ENCODE data around the gene CRTC1.

Gene CRTC1

GRCh38 chr19:18653853-18654252 lies 29.6 kb upstream of the CRTC1 start:
- DNase-seq (ENCODE audit: low spot score), result no peak

GRCh38 chr19:18654469-18654868 lies 29.0 kb upstream of the CRTC1 start:
- DNase-seq (ENCODE audit: low spot score), result no peak

- DNase-seq (ENCODE audit: low spot score), result no peak
Observed at GRCh38 chr19:18655173-18655844, 28.2 kb upstream of the CRTC1 start.

- DNase-seq (ENCODE audit: low spot score), result no peak
Observed at GRCh38 chr19:18656337-18657086, 27.0 kb upstream of the CRTC1 start.

GRCh38 chr19:18657590-18658365 lies 25.7 kb upstream of the CRTC1 start:
- no peak for DNase-seq (ENCODE audit: low spot score)

- DNase-seq (ENCODE audit: low spot score), result no peak
Observed at GRCh38 chr19:18658366-18658855, 25.1 kb upstream of the CRTC1 start.

- DNase-seq (ENCODE audit: low spot score), result no peak
Observed at GRCh38 chr19:18659281-18660050, 24.0 kb upstream of the CRTC1 start.

GRCh38 chr19:18660051-18660910 lies 23.2 kb upstream of the CRTC1 start:
- DNase-seq (ENCODE audit: low spot score), result no peak

GRCh38 chr19:18660939-18661670 lies 22.4 kb upstream of the CRTC1 start:
- no peak for DNase-seq (ENCODE audit: low spot score)

- no peak for DNase-seq (ENCODE audit: low spot score)
Observed at GRCh38 chr19:18662972-18663732, 20.3 kb upstream of the CRTC1 start.

- DNase-seq (ENCODE audit: low spot score), result no peak
Observed at GRCh38 chr19:18663940-18664530, 19.4 kb upstream of the CRTC1 start.

- no peak for DNase-seq (ENCODE audit: low spot score)
Observed at GRCh38 chr19:18665771-18666202, 17.7 kb upstream of the CRTC1 start.

GRCh38 chr19:18666317-18666716 lies 17.2 kb upstream of the CRTC1 start:
- no peak for DNase-seq (ENCODE audit: low spot score)

GRCh38 chr19:18666784-18667183 lies 16.7 kb upstream of the CRTC1 start:
- DNase-seq (ENCODE audit: low spot score), result no peak

GRCh38 chr19:18667531-18668251 lies 15.8 kb upstream of the CRTC1 start:
- DNase-seq (ENCODE audit: low spot score), result no peak

- DNase-seq (ENCODE audit: low spot score), result no peak
Observed at GRCh38 chr19:18668252-18668631, 15.2 kb upstream of the CRTC1 start.

- DNase-seq (ENCODE audit: low spot score), result no peak
Observed at GRCh38 chr19:18668744-18669523, 14.5 kb upstream of the CRTC1 start.

GRCh38 chr19:18669524-18669817 lies 14.0 kb upstream of the CRTC1 start:
- no peak for DNase-seq (ENCODE audit: low spot score)
